ENCODE results near the gene GFI1B.
"Not testable (repeated sequence)": the region's sequence is repeated elsewhere in the genome, so short reads cannot be mapped to it uniquely, and the experiment has no call there.

Gene GFI1B

GRCh38 chr9:132946211-132946610, 32.3 kb upstream of the GFI1B start:
- Histone ChIP-seq H3K9ac (ENCODE audit: low read depth, low read length) (no peak overlapping the region), H3K4me3 (ENCODE audit: low read length) (no peak overlapping the region), H3K4me1 (ENCODE audit: insufficient read depth, low read length) (peaks cover 27% of the 10 kb centered on the region), H3K9me3 (ENCODE audit: insufficient read depth, low read depth, low read length) (no peaks in the 10 kb centered on the region), H3K27ac (ENCODE audit: low read depth, low read length) (0 out of 2 replicates have a peak overlapping the region, but pooled peaks have one; percentile 20), H3K27me3 (ENCODE audit: insufficient read depth, low read length) (no peaks in the 10 kb centered on the region), H3K36me3 (ENCODE audit: insufficient read depth, low read length) (no peaks in the 10 kb centered on the region)
- WGBS: 70% methylated on average over 2 of the region's 3 CpGs

- Histone ChIP-seq H3K9me3 (ENCODE audit: insufficient read depth, low read depth, low read length) (no peaks in the 10 kb centered on the region), H3K27me3 (ENCODE audit: insufficient read depth, low read length) (no peaks in the 10 kb centered on the region), H3K4me1 (ENCODE audit: insufficient read depth, low read length) (peaks cover 27% of the 10 kb centered on the region), H3K36me3 (ENCODE audit: insufficient read depth, low read length) (no peaks in the 10 kb centered on the region), H3K27ac (ENCODE audit: low read depth, low read length) (no peak overlapping the region), H3K4me3 (ENCODE audit: low read length) (no peak overlapping the region), H3K9ac (ENCODE audit: low read depth, low read length) (no peak overlapping the region)
- 85% methylated on average over 7 of the region's 7 CpGs for WGBS
These were observed 31.7 kb upstream of the GFI1B start for GRCh38 chr9:132946631-132947295.

- Histone ChIP-seq H3K27ac (ENCODE audit: low read depth, low read length) (no peak overlapping the region), H3K27me3 (ENCODE audit: insufficient read depth, low read length) (no peaks in the 10 kb centered on the region), H3K9ac (ENCODE audit: low read depth, low read length) (no peak overlapping the region), H3K4me1 (ENCODE audit: insufficient read depth, low read length) (peaks cover 20% of the 10 kb centered on the region), H3K36me3 (ENCODE audit: insufficient read depth, low read length) (no peaks in the 10 kb centered on the region), H3K9me3 (ENCODE audit: insufficient read depth, low read depth, low read length) (no peaks in the 10 kb centered on the region), H3K4me3 (ENCODE audit: low read length) (no peak overlapping the region)
- 95% methylated on average over 8 of the region's 8 CpGs for WGBS
These were observed 30.7 kb upstream of the GFI1B start for GRCh38 chr9:132947756-132948155.

DNA sequence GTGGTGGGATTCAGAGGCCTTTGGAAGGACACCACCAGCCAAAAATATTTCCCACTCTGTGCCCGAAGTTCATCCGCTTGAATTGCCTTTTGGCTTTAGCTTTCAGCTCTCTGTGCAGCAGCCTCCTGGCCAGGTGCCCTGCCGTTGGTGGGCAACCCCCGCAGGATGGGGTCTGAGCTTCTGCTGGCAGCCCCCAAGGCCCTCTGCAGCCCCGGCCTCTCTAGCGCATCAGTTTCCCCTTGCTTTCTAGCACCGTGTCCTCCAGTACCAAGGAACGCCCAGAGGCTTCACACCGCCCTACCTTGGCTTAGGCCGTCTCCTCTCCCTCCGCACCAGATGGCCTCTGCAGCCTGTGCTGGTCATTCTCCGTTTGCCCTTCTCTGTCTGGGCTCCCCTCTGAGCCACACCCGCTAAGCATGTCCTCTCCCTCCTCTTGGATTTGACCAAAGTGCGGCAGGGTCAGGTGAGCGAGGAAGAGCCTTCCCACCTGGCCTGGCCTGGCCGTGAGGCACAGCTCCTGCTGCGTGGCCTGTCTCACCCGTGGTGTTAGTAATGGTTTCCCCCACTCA, 29.9 kb upstream of the GFI1B start:
- H3K9me3 ChIP-seq (ENCODE audit: insufficient read depth, low read depth, low read length): no peaks in the 10 kb centered on the region
- H3K27me3 ChIP-seq (ENCODE audit: insufficient read depth, low read length): no peaks in the 10 kb centered on the region
- no peak overlapping the region for H3K4me3 ChIP-seq (ENCODE audit: low read length)
- WGBS: 93% methylated on average over 18 of the region's 18 CpGs
- peaks cover 12% of the 10 kb centered on the region; the same call in 1 of the 2 replicates for H3K4me1 ChIP-seq (ENCODE audit: insufficient read depth, low read length)
- H3K27ac ChIP-seq (ENCODE audit: low read depth, low read length): no peak overlapping the region
- no peak overlapping the region for H3K9ac ChIP-seq (ENCODE audit: low read depth, low read length)
- H3K36me3 ChIP-seq (ENCODE audit: insufficient read depth, low read length): no peaks in the 10 kb centered on the region

DNA sequence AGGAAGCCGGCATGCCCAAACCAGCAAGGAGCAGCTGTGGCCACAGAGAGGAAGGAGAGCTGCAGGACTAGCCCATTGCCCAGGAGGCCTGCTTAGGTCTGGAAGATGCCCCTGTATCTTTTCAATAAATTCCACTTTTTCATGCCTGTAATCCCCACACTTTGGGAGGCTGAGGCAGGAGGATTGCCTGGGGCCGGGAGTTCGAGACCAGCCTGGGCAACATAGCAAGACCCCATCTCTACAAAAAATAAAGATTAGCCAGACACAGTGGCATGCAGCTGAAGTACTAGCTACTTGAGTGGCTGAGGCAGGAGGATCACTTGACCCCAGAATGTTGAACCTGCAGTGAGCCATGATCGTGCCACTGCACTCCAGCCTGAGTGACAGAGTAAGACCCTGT, 28.8 kb upstream of the GFI1B start:
- WGBS: 92% methylated on average over 4 of the region's 4 CpGs
- Histone ChIP-seq H3K4me1 (ENCODE audit: insufficient read depth, low read length) (peaks cover 12% of the 10 kb centered on the region; the same call in 1 of the 2 replicates), H3K27me3 (ENCODE audit: insufficient read depth, low read length) (no peaks in the 10 kb centered on the region), H3K36me3 (ENCODE audit: insufficient read depth, low read length) (no peaks in the 10 kb centered on the region), H3K4me3 (ENCODE audit: low read length) (no peak overlapping the region), H3K9ac (ENCODE audit: low read depth, low read length) (no peak overlapping the region), H3K27ac (ENCODE audit: low read depth, low read length) (no peak overlapping the region), H3K9me3 (ENCODE audit: insufficient read depth, low read depth, low read length) (no peaks in the 10 kb centered on the region)

GRCh38 chr9:132955123-132955522, 23.4 kb upstream of the GFI1B start:
- H3K9ac ChIP-seq (ENCODE audit: low read depth, low read length): no peak overlapping the region
- no peak overlapping the region for H3K27ac ChIP-seq (ENCODE audit: low read depth, low read length)
- H3K4me1 ChIP-seq (ENCODE audit: insufficient read depth, low read length): no peaks in the 10 kb centered on the region
- H3K9me3 ChIP-seq (ENCODE audit: insufficient read depth, low read depth, low read length): no peaks in the 10 kb centered on the region
- WGBS: 96% methylated on average over 2 of the region's 2 CpGs
- no peaks in the 10 kb centered on the region for H3K36me3 ChIP-seq (ENCODE audit: insufficient read depth, low read length)
- no peak overlapping the region for H3K4me3 ChIP-seq (ENCODE audit: low read length)
- H3K27me3 ChIP-seq (ENCODE audit: insufficient read depth, low read length): no peaks in the 10 kb centered on the region

DNA sequence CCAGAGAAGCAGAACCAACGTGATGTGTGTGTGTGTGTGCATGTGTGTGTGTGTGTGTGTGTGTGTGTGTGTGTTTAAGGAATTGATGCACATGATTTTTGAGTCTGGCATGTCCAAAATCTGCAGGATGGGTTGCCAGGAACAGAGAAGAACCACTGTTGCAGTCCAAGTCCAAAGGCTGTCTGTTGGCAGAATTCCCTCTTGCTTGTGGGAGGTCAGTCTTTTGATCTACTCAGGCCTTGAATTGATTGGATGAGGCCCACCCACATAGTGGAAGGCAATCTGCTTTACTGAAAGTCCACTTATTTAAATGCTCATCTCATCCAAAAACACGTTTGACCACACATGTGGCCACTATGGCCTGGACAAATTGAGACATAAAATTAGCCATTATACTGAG, 22.7 kb upstream of the GFI1B start:
- WGBS: 78% methylated on average over 2 of the region's 2 CpGs
- Histone ChIP-seq H3K36me3 (ENCODE audit: insufficient read depth, low read length) (no peaks in the 10 kb centered on the region), H3K9me3 (ENCODE audit: insufficient read depth, low read depth, low read length) (no peaks in the 10 kb centered on the region), H3K9ac (ENCODE audit: low read depth, low read length) (no peak overlapping the region), H3K4me3 (ENCODE audit: low read length) (no peak overlapping the region), H3K27ac (ENCODE audit: low read depth, low read length) (no peak overlapping the region), H3K27me3 (ENCODE audit: insufficient read depth, low read length) (no peaks in the 10 kb centered on the region), H3K4me1 (ENCODE audit: insufficient read depth, low read length) (no peaks in the 10 kb centered on the region)

GRCh38 chr9:132957805-132958204, 20.7 kb upstream of the GFI1B start:
- Histone ChIP-seq H3K9me3 (ENCODE audit: insufficient read depth, low read depth, low read length) (no peaks in the 10 kb centered on the region), H3K4me3 (ENCODE audit: low read length) (no peak overlapping the region), H3K27me3 (ENCODE audit: insufficient read depth, low read length) (no peaks in the 10 kb centered on the region), H3K9ac (ENCODE audit: low read depth, low read length) (no peak overlapping the region), H3K4me1 (ENCODE audit: insufficient read depth, low read length) (no peaks in the 10 kb centered on the region), H3K36me3 (ENCODE audit: insufficient read depth, low read length) (no peaks in the 10 kb centered on the region), H3K27ac (ENCODE audit: low read depth, low read length) (no peak overlapping the region)
- 89% methylated on average over 6 of the region's 6 CpGs for whole genome bisulfite sequencing

GRCh38 chr9:132961002-132961401, 17.5 kb upstream of the GFI1B start:
- WGBS: 87% methylated on average over 4 of the region's 6 CpGs
- Histone ChIP-seq H3K4me3 (ENCODE audit: low read length) (no peak overlapping the region), H3K27ac (ENCODE audit: low read depth, low read length) (no peak overlapping the region), H3K36me3 (ENCODE audit: insufficient read depth, low read length) (no peaks in the 10 kb centered on the region), H3K27me3 (ENCODE audit: insufficient read depth, low read length) (no peaks in the 10 kb centered on the region; the same call in 1 of the 2 replicates), H3K9ac (ENCODE audit: low read depth, low read length) (no peak overlapping the region), H3K9me3 (ENCODE audit: insufficient read depth, low read depth, low read length) (no peaks in the 10 kb centered on the region), H3K4me1 (ENCODE audit: insufficient read depth, low read length) (no peaks in the 10 kb centered on the region)

DNA sequence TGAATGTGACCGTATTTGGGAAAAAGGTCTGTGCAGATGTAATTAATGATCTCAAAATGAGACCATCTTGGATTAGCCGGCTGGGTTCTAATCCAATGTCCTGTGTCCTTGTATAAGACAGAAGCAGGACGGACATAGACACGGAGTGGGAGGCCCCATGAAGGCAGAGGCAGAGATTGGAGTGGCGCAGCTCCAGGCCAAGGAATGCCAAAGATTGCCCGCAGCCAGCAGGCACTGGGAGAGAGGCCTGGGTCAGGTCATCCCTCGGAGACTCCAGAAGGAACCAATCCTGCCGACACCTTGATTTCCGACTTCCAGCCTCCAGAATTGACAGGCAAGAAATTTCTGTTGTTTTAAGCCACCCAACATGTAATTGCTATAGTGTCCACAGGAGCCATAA, 13.0 kb upstream of the GFI1B start:
- Histone ChIP-seq H3K4me1 (ENCODE audit: insufficient read depth, low read length) (no peaks in the 10 kb centered on the region), H3K9ac (ENCODE audit: low read depth, low read length) (no peak overlapping the region), H3K27me3 (ENCODE audit: insufficient read depth, low read length) (no peaks in the 10 kb centered on the region; the same call in 1 of the 2 replicates), H3K36me3 (ENCODE audit: insufficient read depth, low read length) (no peaks in the 10 kb centered on the region), H3K4me3 (ENCODE audit: low read length) (no peak overlapping the region), H3K9me3 (ENCODE audit: insufficient read depth, low read depth, low read length) (no peaks in the 10 kb centered on the region), H3K27ac (ENCODE audit: low read depth, low read length) (no peak overlapping the region)
- whole genome bisulfite sequencing: 92% methylated on average over 9 of the region's 9 CpGs

DNA sequence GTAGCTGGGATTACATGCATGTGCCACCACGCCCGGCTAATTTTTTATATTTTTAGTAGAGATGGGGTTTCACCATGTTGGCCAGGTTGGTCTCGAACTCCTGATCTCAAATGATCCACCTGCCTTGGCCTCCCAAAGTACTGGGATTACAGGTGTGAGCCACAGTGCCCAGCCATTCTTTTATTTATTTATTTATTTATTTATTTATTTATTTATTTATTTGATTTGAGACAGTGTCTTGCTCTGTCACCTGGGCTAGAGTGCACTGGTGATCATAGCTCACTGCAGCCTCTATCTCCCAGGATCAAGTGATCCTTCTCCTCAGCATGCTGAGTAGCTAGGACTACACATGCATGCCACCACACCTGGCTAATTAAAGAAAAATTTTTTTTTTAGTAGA, 10.6 kb upstream of the GFI1B start:
- H3K36me3 ChIP-seq (ENCODE audit: insufficient read depth, low read length); H3K4me1 ChIP-seq (ENCODE audit: insufficient read depth, low read length); H3K27ac ChIP-seq (ENCODE audit: low read depth, low read length); H3K4me3 ChIP-seq (ENCODE audit: low read length); H3K9ac ChIP-seq (ENCODE audit: low read depth, low read length); H3K9me3 ChIP-seq (ENCODE audit: insufficient read depth, low read depth, low read length); H3K27me3 ChIP-seq (ENCODE audit: insufficient read depth, low read length): not testable (repeated sequence)
- WGBS: 93% methylated on average over 3 of the region's 3 CpGs

DNA sequence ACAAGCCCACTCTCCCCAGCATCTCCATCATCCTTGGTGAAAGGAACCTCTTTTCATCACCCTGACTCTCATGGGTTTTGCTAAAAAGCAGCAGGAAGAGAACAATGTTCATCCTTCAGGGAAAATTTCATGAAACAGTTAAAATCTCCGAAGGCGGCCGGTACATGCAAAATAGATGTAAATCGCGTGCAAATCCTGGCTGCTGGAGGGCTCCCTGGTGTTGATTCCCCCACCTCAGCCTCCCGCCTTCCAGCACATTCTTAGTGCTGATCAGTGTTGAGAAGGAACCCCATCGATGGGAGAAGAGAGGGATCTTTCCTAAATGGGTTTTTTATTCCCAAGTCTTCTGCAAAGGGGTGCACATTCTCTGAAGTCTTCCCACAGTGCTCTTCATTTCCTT, 8.7 kb upstream of the GFI1B start:
- 69% methylated on average over 7 of the region's 7 CpGs for WGBS
- Histone ChIP-seq H3K4me3 (ENCODE audit: low read length) (no peak overlapping the region), H3K36me3 (ENCODE audit: insufficient read depth, low read length) (no peaks in the 10 kb centered on the region), H3K9ac (ENCODE audit: low read depth, low read length) (no peak overlapping the region), H3K4me1 (ENCODE audit: insufficient read depth, low read length) (no peaks in the 10 kb centered on the region), H3K27me3 (ENCODE audit: insufficient read depth, low read length) (peaks cover 18% of the 10 kb centered on the region), H3K27ac (ENCODE audit: low read depth, low read length) (no peak overlapping the region), H3K9me3 (ENCODE audit: insufficient read depth, low read depth, low read length) (no peaks in the 10 kb centered on the region)

Measured in HUES64 (cell line).